Glutamatergic neuron (in vitro differentiated cells): ENCODE data around the gene BTBD9. TPM values are rescaled to one million over a fixed set of nuclear protein-coding genes. Genes with fewer than 3 reads are reported as not detected.

Source experiments
- DNase-seq: peaks from one replicate; pipeline ENCODE4 v3.0.0; 2022
- H3K27ac Mint-ChIP-seq: one replicate; pipeline ENCODE4 v1.8.0; 2020; ENCODE audit warnings: mild to moderate bottlenecking, mixed read lengths, inconsistent platforms; ENCODE audit not compliant: unreplicated experiment
- H3K27me3 Mint-ChIP-seq: one replicate; pipeline ENCODE4 v1.8.0; 2020; ENCODE audit warnings: mild to moderate bottlenecking, moderate library complexity, mixed read lengths, inconsistent platforms; ENCODE audit not compliant: unreplicated experiment
- H3K36me3 Mint-ChIP-seq: one replicate; pipeline ENCODE4 v1.8.0; 2020; ENCODE audit warnings: mild to moderate bottlenecking, mixed read lengths, inconsistent platforms; ENCODE audit not compliant: unreplicated experiment
- H3K4me1 Mint-ChIP-seq: one replicate; pipeline ENCODE4 v1.8.0; 2020; ENCODE audit warnings: mild to moderate bottlenecking, low read depth, mixed read lengths, inconsistent platforms; ENCODE audit not compliant: unreplicated experiment
- H3K4me3 Mint-ChIP-seq: one replicate; pipeline ENCODE4 v1.8.0; 2020; ENCODE audit warnings: mild to moderate bottlenecking, mixed read lengths, inconsistent platforms; ENCODE audit not compliant: unreplicated experiment
- H3K9me3 Mint-ChIP-seq: one replicate; pipeline ENCODE4 v1.8.0; 2020; ENCODE audit warnings: mild to moderate bottlenecking, moderate library complexity, mixed read lengths, inconsistent platforms; ENCODE audit not compliant: unreplicated experiment
- CTCF ChIP-seq: fragments of 200-600 bp; sonication (generic); IDR thresholded peaks from one replicate; pipeline ENCODE4 v1.5.0; 2021; ENCODE audit not compliant: partially characterized antibody, unreplicated experiment
- total RNA-seq: library from RNA; stranded (reverse); fragmentation: NEBNext Ultra II Directional; extraction: Animal tissue kit (Norgen Biotek cat#: 25700); gene quantifications from one replicate; pipeline ENCODE4 v1.2.1, GENCODE V29; 2021; ENCODE audit not compliant: unreplicated experiment

BTBD9 gene
- total RNA-seq, 1 donor from 2014 or later: 18.8 TPM

- H3K27me3 Mint-ChIP-seq: peaks cover 4% of the 10 kb centered on the region
- no peak overlapping the region for H3K27ac Mint-ChIP-seq
- TF ChIP-seq CTCF: no peak
- no peak overlapping the region for H3K4me3 Mint-ChIP-seq
- H3K4me1 Mint-ChIP-seq: no peaks in the 10 kb centered on the region
- no peaks in the 10 kb centered on the region for H3K36me3 Mint-ChIP-seq
- no peak for DNase-seq
- no peaks in the 10 kb centered on the region for H3K9me3 Mint-ChIP-seq
Observed at GRCh38 chr6:38483526-38483925, 156.2 kb downstream of the BTBD9 start.

DNA sequence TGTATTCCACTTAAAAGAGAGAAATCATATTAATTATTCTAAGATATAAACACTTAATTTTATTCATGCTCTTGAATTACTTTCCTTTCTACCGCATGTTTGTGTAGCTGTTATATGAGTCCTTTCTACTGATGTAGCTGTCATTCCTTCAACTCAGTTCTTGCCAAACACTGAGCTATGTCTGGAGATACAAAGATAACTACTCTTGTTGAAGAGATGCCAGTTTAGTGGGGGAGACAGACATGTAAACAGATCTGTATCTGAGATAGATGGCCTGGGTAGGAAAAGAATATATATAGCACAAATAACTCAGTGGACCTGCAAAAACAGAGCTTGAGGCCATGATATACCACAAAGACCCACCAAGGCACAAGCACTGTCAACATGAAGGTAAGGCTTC is 157.3 kb downstream of the BTBD9 start:
- no peaks in the 10 kb centered on the region for H3K36me3 Mint-ChIP-seq
- no peak overlapping the region for H3K27ac Mint-ChIP-seq
- DNase-seq: no peak
- TF ChIP-seq CTCF: no peak
- H3K9me3 Mint-ChIP-seq: no peaks in the 10 kb centered on the region
- no peaks in the 10 kb centered on the region for H3K27me3 Mint-ChIP-seq
- H3K4me3 Mint-ChIP-seq: no peak overlapping the region
- peaks cover 9% of the 10 kb centered on the region for H3K4me1 Mint-ChIP-seq

- Mint-ChIP-seq H3K27me3 (no peaks in the 10 kb centered on the region), H3K27ac (no peak overlapping the region), H3K9me3 (peaks cover 3% of the 10 kb centered on the region), H3K36me3 (no peaks in the 10 kb centered on the region), H3K4me1 (peaks cover 14% of the 10 kb centered on the region), H3K4me3 (no peak overlapping the region)
- no peak for TF ChIP-seq CTCF
- no peak for DNase-seq
Observed at GRCh38 chr6:38481851-38482250, 157.9 kb downstream of the BTBD9 start.

DNA sequence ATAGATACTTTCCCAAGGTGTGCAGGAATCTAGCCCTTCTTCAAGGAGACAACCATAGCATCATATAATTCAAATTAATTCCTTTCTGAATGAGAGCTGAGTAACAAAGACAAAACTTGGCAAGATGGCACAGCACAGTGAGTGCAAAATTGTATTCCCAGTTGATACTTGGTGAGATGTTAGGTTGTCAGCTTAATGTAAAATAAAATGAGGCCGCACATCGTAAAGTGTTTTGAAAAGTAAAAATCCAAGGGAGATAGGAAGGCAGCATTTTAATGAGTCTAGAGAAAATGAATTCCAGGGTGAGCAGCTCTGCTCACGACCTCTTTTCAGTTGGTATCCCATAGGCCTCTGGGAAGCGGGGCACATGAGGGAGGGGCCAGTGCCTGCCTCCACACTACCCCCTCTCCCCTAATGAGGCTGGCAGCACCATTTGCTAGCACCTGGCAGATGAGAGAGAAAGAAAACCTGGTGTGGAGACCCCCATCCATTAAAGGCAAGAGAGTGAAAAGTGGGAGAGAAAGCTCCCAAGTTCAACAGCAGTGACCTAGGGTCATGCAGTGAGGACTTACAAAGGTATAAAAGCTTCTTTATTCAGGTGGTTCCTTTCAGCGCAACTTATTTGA is 158.4 kb downstream of the BTBD9 start:
- Mint-ChIP-seq H3K27ac (no peak overlapping the region), H3K4me3 (no peak overlapping the region), H3K27me3 (no peaks in the 10 kb centered on the region), H3K9me3 (peaks cover 3% of the 10 kb centered on the region), H3K36me3 (no peaks in the 10 kb centered on the region), H3K4me1 (peaks cover 17% of the 10 kb centered on the region)
- TF ChIP-seq CTCF: no peak
- DNase-seq: no peak

- Mint-ChIP-seq H3K27me3 (no peaks in the 10 kb centered on the region), H3K9me3 (peaks cover 3% of the 10 kb centered on the region), H3K27ac (no peak overlapping the region), H3K4me3 (no peak overlapping the region), H3K4me1 (peaks cover 20% of the 10 kb centered on the region), H3K36me3 (no peaks in the 10 kb centered on the region)
- no peak for DNase-seq
- no peak for TF ChIP-seq CTCF
Observed at GRCh38 chr6:38480036-38480435, 159.7 kb downstream of the BTBD9 start.
